Right lobe of liver (tissue), 6 donors: ENCODE data around the gene VRK1. TPM values are rescaled to one million over a fixed set of nuclear protein-coding genes. Genes with fewer than 3 reads are reported as not detected.

Experiments used
- ATAC-seq, 4 donors: fragments of 200-7000 bp; cut with Tn5 transposase; one replicate each; pipeline ENCODE4 v1.9.1; 2020; ENCODE audit warnings: mild to moderate bottlenecking in 4 of 4, moderate library complexity in 4 of 4
- DNase-seq, 3 donors: peaks; one replicate each; pipeline ENCODE4 v3.0.0-alpha.2; 2020
- H3K27ac ChIP-seq, 3 donors: fragments of 200-600 bp; one replicate each; pipeline ENCODE4 v1.8.0; 2022
- H3K27me3 ChIP-seq, 2 donors: fragments of 200-600 bp; one replicate each; pipeline ENCODE4 v1.8.0; 2022
- H3K36me3 ChIP-seq, 4 donors: fragments of 200-600 bp; sonication (generic) in 1 of 4; one replicate each; pipeline versions ENCODE4 v1.5.1 to v1.8.0; 2017 to 2022; ENCODE audit warnings: control low read depth in 1 of 4
- H3K4me1 ChIP-seq, 4 donors: fragments of 200-600 bp; sonication (generic) in 1 of 4; one replicate each; pipeline versions ENCODE4 v1.5.1 to v1.8.0; 2017 to 2022; ENCODE audit warnings: control low read depth in 1 of 4
- H3K4me3 ChIP-seq, 3 donors: fragments of 200-600 bp; one replicate each; pipeline ENCODE4 v1.8.0; 2022
- H3K9me3 ChIP-seq, 4 donors: fragments of 200-600 bp; sonication (generic) in 1 of 4; one replicate each; pipeline versions ENCODE4 v1.5.1 to v1.8.0; 2017 to 2022; ENCODE audit warnings: control low read depth in 1 of 4
- CTCF ChIP-seq, 4 donors: fragments of 200-600 bp in 3 of 4; fragments of 450-650 bp in 1 of 4; IDR thresholded peaks; one replicate each; pipeline versions ENCODE4 v1.5.1 to v1.8.0; 2016 to 2022; ENCODE audit warnings: antibody characterized with exemption in 4 of 4, mild to moderate bottlenecking in 2 of 4
- POLR2A ChIP-seq: fragments of 450-650 bp; IDR thresholded peaks from one replicate; pipeline ENCODE4 v1.6.1; 2017; ENCODE audit warnings: antibody characterized with exemption, mild to moderate bottlenecking
- WGBS: methylation state at CpG from one replicate; pipeline ENCODE4 v1.1.6; 2018; ENCODE audit warnings: low coverage, low lambda C conversion rate; ENCODE audit not compliant: insufficient coverage; ENCODE audit errors: missing lambda C conversion rate; 5-methylcytosine and 5-hydroxymethylcytosine counted together
- intact Hi-C, 2 donors: fragments of 100-400 bp; cut with DNase I; formaldehyde crosslinking; loops; one replicate each; pipeline versions ENCODE4 v1.11.2 to v1.14.1; 2022
- total RNA-seq, 6 experiments: library from RNA; depleted of rRNA in 2 of 6; stranded (reverse); fragments of >200 nt in 2 of 6; fragmentation: NEBNext Ultra II Directional in 3 of 6; extraction: Animal tissue kit (Norgen Biotek cat#: 25700) in 3 of 6; gene quantifications; one replicate each; pipeline versions ENCODE4 v1.1.0 to v1.2.4, GENCODE V29; 2016 to 2023
- donor health status: DM: no; HTN: yes; CAD: no.
- donor health status: DM: no; HTN: no; CAD: no.
- donor health status: DM: no; HTN: no; CAD: no.
- donor health status: DM: no; HTN: yes; CAD: no.
- donor health status: DM: no; HTN: yes; CAD: no.

VRK1 gene
- total RNA-seq, 6 experiments from 2014 or later: 1.8 to 6.9 (median 3.8) TPM

GRCh38 chr14:96888158-96888557, 91.0 kb downstream of the VRK1 start:
- DNase-seq (no peak), ATAC-seq (no peak)
- intact Hi-C loops: no loop called here
- TF ChIP-seq CTCF (IDR thresholded peaks at IDR 0.05) (no peak), POLR2A (no peak)
- Histone ChIP-seq H3K27ac (no peak overlapping the region), H3K27me3 (no peaks in the 10 kb centered on the region), H3K4me1 (no peaks in the 10 kb centered on the region), H3K9me3 (no peaks in the 10 kb centered on the region), H3K36me3 (no peaks in the 10 kb centered on the region), H3K4me3 (no peak overlapping the region)
- 82% methylated on average over 1 of the region's 1 CpG for WGBS

GRCh38 chr14:96888593-96888992, 91.4 kb downstream of the VRK1 start:
- ATAC-seq (no peak), DNase-seq (no peak)
- 20% methylated on average over 1 of the region's 3 CpGs for WGBS
- TF ChIP-seq POLR2A (no peak), CTCF (IDR thresholded peaks at IDR 0.05) (no peak)
- Histone ChIP-seq H3K4me1 (no peaks in the 10 kb centered on the region), H3K27me3 (no peaks in the 10 kb centered on the region), H3K36me3 (no peaks in the 10 kb centered on the region), H3K27ac (no peak overlapping the region), H3K4me3 (no peak overlapping the region), H3K9me3 (no peaks in the 10 kb centered on the region)
- intact Hi-C loops: no loop called here

- no peak for TF ChIP-seq CTCF (IDR thresholded peaks at IDR 0.05)
- TF ChIP-seq POLR2A: no peak
Measured at GRCh38 chr14:96889091-96889490, 91.9 kb downstream of the VRK1 start.

DNA sequence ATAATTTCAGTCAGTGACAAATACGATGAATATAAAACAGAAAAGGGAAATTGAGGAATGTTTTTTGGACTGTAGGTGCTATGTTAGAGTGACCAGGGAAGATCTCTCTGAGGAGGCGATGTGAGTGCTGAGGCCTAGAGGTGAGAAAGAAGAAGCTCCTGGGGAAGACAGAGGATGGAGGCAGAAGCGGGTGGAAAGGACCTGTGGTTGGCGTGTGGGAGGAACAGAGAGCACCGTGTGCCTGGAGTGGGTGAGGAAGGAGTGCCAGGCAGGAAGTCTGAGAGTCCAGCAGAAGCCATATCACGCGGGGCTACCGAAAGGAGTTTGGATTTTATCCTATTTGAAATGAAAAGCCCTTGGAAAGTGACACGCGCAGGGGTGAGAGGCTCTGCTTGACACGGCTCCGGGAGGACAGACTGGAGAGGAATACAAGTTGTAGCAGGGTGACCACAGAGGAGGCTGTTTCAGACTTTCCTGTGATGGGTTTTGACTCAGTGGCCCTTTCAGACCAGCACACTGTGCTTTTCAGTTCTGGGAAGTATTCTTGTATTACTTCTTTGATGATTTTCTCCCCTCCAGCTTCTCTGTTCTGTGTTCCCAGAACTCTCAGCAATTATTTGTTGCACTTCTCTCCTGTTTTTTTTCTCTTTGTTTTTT, 96.9 kb downstream of the VRK1 start:
- H3K27me3 ChIP-seq: no peaks in the 10 kb centered on the region
- DNase-seq: no peak
- intact Hi-C loops: no loop called here

More at GRCh38 chr14:96889091-96889490, 91.9 kb downstream of the VRK1 start:
- Histone ChIP-seq H3K9me3 (no peaks in the 10 kb centered on the region), H3K27ac (no peak overlapping the region), H3K4me3 (no peak overlapping the region), H3K27me3 (no peaks in the 10 kb centered on the region), H3K4me1 (no peaks in the 10 kb centered on the region), H3K36me3 (no peaks in the 10 kb centered on the region)
- DNase-seq (no peak), ATAC-seq (no peak)
- WGBS: 88% methylated on average over 5 of the region's 5 CpGs
- intact Hi-C loops: no loop called here

More for the DNA sequence above, 96.9 kb downstream of the VRK1 start:
- TF ChIP-seq POLR2A: no peak
- TF ChIP-seq CTCF (IDR thresholded peaks at IDR 0.05): no peak
- H3K4me1 ChIP-seq: no peaks in the 10 kb centered on the region
- 79% methylated on average over 5 of the region's 12 CpGs for WGBS
- no peak overlapping the region for H3K27ac ChIP-seq
- no peak for ATAC-seq
- H3K4me3 ChIP-seq: no peak overlapping the region
- no peaks in the 10 kb centered on the region for H3K36me3 ChIP-seq
- H3K9me3 ChIP-seq: no peaks in the 10 kb centered on the region
